T-cell (primary cell): ENCODE results near the gene YIPF4. TPM values are rescaled to one million over a fixed set of nuclear protein-coding genes. Genes with fewer than 3 reads are reported as not detected.

Source experiments
- ATAC-seq, 4 experiments: fragments of 200-7000 bp in 3 of 4; fragments of 150-1000 bp in 1 of 4; cut with Tn5 transposase; replicated peaks in 1 of 4; 1 replicate in 3 of 4; 2 replicates in 1 of 4; pipeline ENCODE4 v1.10.0; 2021; ENCODE audit warnings: moderate library complexity in 3 of 4, mild to moderate bottlenecking in 2 of 4, moderate number of reproducible peaks in 1 of 4
- CTCF ChIA-PET, 2 donors: fragments of 300-600 bp; sonication (Branson Sonifier 250); formaldehyde crosslinking; loops; one replicate each; lab custom pipeline; 2022; ENCODE audit warnings: antibody characterized with exemption in 2 of 2; lab: Charles Lee
- POLR2A ChIA-PET, 2 donors: fragments of 300-600 bp; sonication (Branson Sonifier 250); formaldehyde crosslinking; loops; one replicate each; lab custom pipeline; 2022; ENCODE audit warnings: antibody characterized with exemption in 2 of 2; lab: Charles Lee
- DNase-seq, 35 experiments: peaks; one replicate each; pipeline versions ENCODE4 v3.0.0 to v3.0.0-alpha.2; 2013 to 2023
- H3K27ac ChIP-seq: one replicate; pipeline ENCODE4 v1.5.1; 2013; ENCODE audit warnings: low read length
- H3K27me3 ChIP-seq, 2 experiments: replicated peaks in 1 of 2; 1 replicate in 1 of 2; 2 replicates in 1 of 2; pipeline versions ENCODE4 v1.6.1 to v1.7.0; 2013; ENCODE audit warnings: low read length in 1 of 2, mixed read lengths in 1 of 2; ENCODE audit not compliant: control insufficient read depth in 2 of 2, insufficient read depth in 2 of 2; ENCODE audit errors: extremely low read depth in 1 of 2
- H3K36me3 ChIP-seq, 2 donors: 1 replicate in 1 of 2; 2 replicates in 1 of 2; pipeline versions ENCODE4 v1.6.1 to v1.7.0; 2013; ENCODE audit warnings: low read length in 1 of 2; ENCODE audit not compliant: control insufficient read depth in 2 of 2, insufficient read depth in 1 of 2; ENCODE audit errors: extremely low read depth in 1 of 2
- H3K4me1 ChIP-seq, 2 experiments: 1 replicate in 1 of 2; 2 replicates in 1 of 2; pipeline versions ENCODE4 v1.6.1 to v1.7.0; 2013; ENCODE audit warnings: low read length in 2 of 2, mixed read lengths in 1 of 2; ENCODE audit not compliant: insufficient read depth in 2 of 2, control insufficient read depth in 1 of 2; ENCODE audit errors: extremely low read depth in 1 of 2
- H3K4me3 ChIP-seq, 2 donors: 1 replicate in 1 of 2; 2 replicates in 1 of 2; pipeline versions ENCODE4 v1.5.1 to v1.7.0; 2013; ENCODE audit warnings: mild to moderate bottlenecking in 2 of 2, low read length in 1 of 2, moderate library complexity in 1 of 2; ENCODE audit not compliant: control insufficient read depth in 1 of 2; ENCODE audit errors: extremely low read depth in 1 of 2
- H3K9me3 ChIP-seq: 2 replicates; pipeline ENCODE4 v1.7.0; 2013
- H3K27ac Mint-ChIP-seq, 2 donors: one replicate each; pipeline ENCODE4 v1.8.0; 2020 to 2021; ENCODE audit warnings: mild to moderate bottlenecking in 2 of 2, mixed read lengths in 2 of 2
- H3K27me3 Mint-ChIP-seq, 2 donors: one replicate each; pipeline ENCODE4 v1.8.0; 2021 to 2022; ENCODE audit warnings: mixed read lengths in 2 of 2
- H3K36me3 Mint-ChIP-seq: one replicate; pipeline ENCODE4 v1.8.0; 2021; ENCODE audit warnings: mixed read lengths
- H3K4me1 Mint-ChIP-seq, 3 donors: one replicate each; pipeline ENCODE4 v1.8.0; 2020 to 2022; ENCODE audit warnings: mixed read lengths in 3 of 3, mild to moderate bottlenecking in 1 of 3
- H3K4me3 Mint-ChIP-seq, 3 donors: one replicate each; pipeline ENCODE4 v1.8.0; 2020 to 2022; ENCODE audit warnings: mild to moderate bottlenecking in 3 of 3, mixed read lengths in 3 of 3, moderate library complexity in 3 of 3
- H3K9me3 Mint-ChIP-seq, 3 donors: one replicate each; pipeline ENCODE4 v1.8.0; 2020 to 2022; ENCODE audit warnings: mixed read lengths in 3 of 3
- WGBS: methylation state at CpG from one replicate; pipeline ENCODE4 v1.1.5; 2013; ENCODE audit warnings: missing lambda C conversion rate; ENCODE audit not compliant: insufficient coverage; 5-methylcytosine and 5-hydroxymethylcytosine counted together
- total RNA-seq, 35 experiments: library from RNA in 6 of 35; stranded (reverse) in 6 of 35; fragments of 120-200 nt in 1 of 35; gene quantifications; one replicate each; pipeline versions ENCODE4 v1.2.1 to v1.2.4 and lab custom pipeline; 2013 to 2026

Gene YIPF4
- total RNA-seq, 5 donors from 2014 or later (not counting 1 experiment from before 2014, with no cell fraction given): 17.1 to 47.5 (median 42.7) TPM

DNA sequence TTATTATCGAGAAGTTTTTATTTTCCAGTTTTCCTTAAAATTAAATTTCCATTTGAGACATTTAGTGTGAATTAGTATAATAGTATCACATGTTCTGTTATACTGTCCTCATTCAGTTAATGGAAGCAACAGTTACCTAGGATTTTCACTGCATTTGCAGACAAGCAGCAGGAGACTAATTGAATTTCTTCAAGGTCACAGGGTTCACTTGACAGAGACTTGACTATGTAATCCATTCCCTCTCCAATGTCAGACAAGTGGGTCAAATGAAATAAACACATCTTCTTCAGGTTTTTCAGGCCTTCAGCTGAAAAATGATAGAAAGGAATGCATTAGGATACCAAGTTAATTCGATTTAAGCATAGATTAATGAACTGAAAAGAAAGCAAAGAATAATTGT, 39.7 kb upstream of the YIPF4 start:
- Histone ChIP-seq H3K4me3 (no peak overlapping the region), H3K4me1 (no peaks in the 10 kb centered on the region), H3K27ac (no peak overlapping the region), H3K36me3 (peaks cover 0 to 5% of the 10 kb centered on the region in 2 donors), H3K27me3 (peaks cover 0 to 4% of the 10 kb centered on the region in 2 experiments), H3K9me3 (no peaks in the 10 kb centered on the region)
- DNase-seq: no peak
- no peak overlapping the region for H3K27ac Mint-ChIP-seq
- CTCF ChIA-PET: no interaction called here
- no CpG with 5 or more reads among the region's 2 CpGs for WGBS
- no peak overlapping the region for H3K4me3 Mint-ChIP-seq
- POLR2A ChIA-PET: no interaction called here
- no peaks in the 10 kb centered on the region for H3K27me3 Mint-ChIP-seq
- H3K9me3 Mint-ChIP-seq: no peaks in the 10 kb centered on the region
- peaks cover 26% of the 10 kb centered on the region for H3K36me3 Mint-ChIP-seq
- ATAC-seq: no peak
- no peaks in the 10 kb centered on the region for H3K4me1 Mint-ChIP-seq

DNA sequence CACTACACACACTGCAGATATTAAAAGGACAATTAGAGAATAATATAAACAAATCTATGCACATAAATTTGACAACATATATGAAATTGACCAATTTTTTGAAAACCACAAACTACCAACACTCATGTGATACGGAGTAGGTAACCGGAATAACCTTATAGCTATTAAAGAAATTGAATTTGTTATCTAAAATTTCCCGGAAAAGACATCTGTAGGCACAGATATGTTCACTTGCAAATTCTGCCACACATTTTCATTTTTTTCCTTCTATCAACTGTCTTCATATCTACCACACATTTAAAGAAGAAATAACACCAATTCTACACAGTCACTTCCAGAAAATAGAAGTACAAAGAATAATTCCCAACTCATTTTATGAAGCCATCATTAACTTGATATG, 35.4 kb upstream of the YIPF4 start:
- no peaks in the 10 kb centered on the region for H3K4me1 Mint-ChIP-seq
- H3K27ac Mint-ChIP-seq: no peak overlapping the region
- no peak overlapping the region for H3K27ac ChIP-seq
- no peaks in the 10 kb centered on the region for H3K9me3 ChIP-seq
- H3K4me1 ChIP-seq: no peaks in the 10 kb centered on the region
- POLR2A ChIA-PET: interaction anchor here in 1 of 2 donors (0.5 kb wide), 1 partner anchor 32 kb away, joined by 6 read pairs; no protein-coding TSS in a partner anchor
- H3K36me3 Mint-ChIP-seq: peaks cover 13% of the 10 kb centered on the region
- H3K4me3 Mint-ChIP-seq: no peak overlapping the region
- H3K27me3 Mint-ChIP-seq: no peaks in the 10 kb centered on the region
- no CpG with 5 or more reads among the region's 3 CpGs for WGBS
- no peaks in the 10 kb centered on the region for H3K9me3 Mint-ChIP-seq
- DNase-seq: no peak
- ATAC-seq: no peak
- peaks cover 0 to 4% of the 10 kb centered on the region in 2 experiments for H3K27me3 ChIP-seq
- H3K36me3 ChIP-seq: peaks cover 0 to 5% of the 10 kb centered on the region in 2 donors
- CTCF ChIA-PET: no interaction called here
- H3K4me3 ChIP-seq: no peak overlapping the region

DNA sequence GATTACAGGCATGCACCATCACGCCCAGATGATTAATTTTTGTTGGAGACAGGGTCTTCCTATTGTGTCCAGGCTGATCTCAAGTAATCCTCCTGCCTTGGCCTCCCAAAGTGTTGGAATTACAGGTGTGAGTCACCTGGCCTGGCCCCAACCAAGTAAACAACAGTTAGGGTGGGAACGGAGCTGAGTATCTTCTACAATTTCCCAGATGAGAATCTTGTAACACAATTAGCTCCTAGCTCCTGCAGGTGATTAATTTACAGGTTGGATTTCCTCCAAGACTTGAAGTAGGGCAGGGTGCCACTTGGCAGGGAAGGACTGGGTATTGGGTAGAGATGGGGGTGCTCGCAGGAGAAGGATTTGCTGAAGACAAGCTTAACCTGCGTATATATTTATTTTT, 30.8 kb upstream of the YIPF4 start:
- no peaks in the 10 kb centered on the region for H3K4me1 ChIP-seq
- no peak overlapping the region for H3K27ac Mint-ChIP-seq
- H3K4me3 ChIP-seq: no peak overlapping the region
- POLR2A ChIA-PET: no interaction called here
- no CpG with 5 or more reads among the region's 4 CpGs for WGBS
- DNase-seq (no peak), ATAC-seq (no peak)
- no peaks in the 10 kb centered on the region for H3K4me1 Mint-ChIP-seq
- H3K9me3 ChIP-seq: no peaks in the 10 kb centered on the region
- no peaks in the 10 kb centered on the region for H3K9me3 Mint-ChIP-seq
- H3K27me3 ChIP-seq: peaks cover 0 to 4% of the 10 kb centered on the region in 2 experiments
- CTCF ChIA-PET: no interaction called here
- no peaks in the 10 kb centered on the region for H3K36me3 ChIP-seq
- H3K4me3 Mint-ChIP-seq: no peak overlapping the region
- H3K27ac ChIP-seq: no peak overlapping the region
- no peaks in the 10 kb centered on the region for H3K36me3 Mint-ChIP-seq
- H3K27me3 Mint-ChIP-seq: no peaks in the 10 kb centered on the region

- Mint-ChIP-seq H3K36me3 (no peaks in the 10 kb centered on the region), H3K27me3 (no peaks in the 10 kb centered on the region), H3K27ac (no peak overlapping the region), H3K4me3 (no peak overlapping the region), H3K4me1 (no peaks in the 10 kb centered on the region), H3K9me3 (no peaks in the 10 kb centered on the region)
- no peak overlapping the region for H3K27ac ChIP-seq
- WGBS: no CpG with 5 or more reads among the region's 3 CpGs
- ChIA-PET CTCF (no interaction called here), POLR2A (no interaction called here)
- no peak for ATAC-seq
- H3K36me3 ChIP-seq: no peaks in the 10 kb centered on the region
- H3K4me3 ChIP-seq: no peak overlapping the region
- no peaks in the 10 kb centered on the region for H3K9me3 ChIP-seq
- no peaks in the 10 kb centered on the region for H3K27me3 ChIP-seq
- H3K4me1 ChIP-seq: no peaks in the 10 kb centered on the region
- no peak for DNase-seq
These were observed 29.4 kb upstream of the YIPF4 start for GRCh38 chr2:32248299-32248698.

- no peaks in the 10 kb centered on the region for H3K9me3 Mint-ChIP-seq
- Histone ChIP-seq H3K27me3 (no peaks in the 10 kb centered on the region), H3K4me1 (no peaks in the 10 kb centered on the region), H3K4me3 (no peak overlapping the region), H3K36me3 (no peaks in the 10 kb centered on the region), H3K9me3 (no peaks in the 10 kb centered on the region), H3K27ac (no peak overlapping the region)
- H3K4me3 Mint-ChIP-seq: no peak overlapping the region
- no peak for ATAC-seq
- ChIA-PET POLR2A (no interaction called here), CTCF (interaction anchor here in 1 of 2 donors (0.6 kb wide), 1 partner anchor 38 kb away, joined by 5 read pairs; no protein-coding TSS in a partner anchor)
- 94% methylated on average over 2 of the region's 2 CpGs for WGBS
- no peaks in the 10 kb centered on the region for H3K4me1 Mint-ChIP-seq
- no peaks in the 10 kb centered on the region for H3K27me3 Mint-ChIP-seq
- no peaks in the 10 kb centered on the region for H3K36me3 Mint-ChIP-seq
- DNase-seq: no peak
- no peak overlapping the region for H3K27ac Mint-ChIP-seq
These were observed 27.9 kb upstream of the YIPF4 start for GRCh38 chr2:32249731-32250236.

DNA sequence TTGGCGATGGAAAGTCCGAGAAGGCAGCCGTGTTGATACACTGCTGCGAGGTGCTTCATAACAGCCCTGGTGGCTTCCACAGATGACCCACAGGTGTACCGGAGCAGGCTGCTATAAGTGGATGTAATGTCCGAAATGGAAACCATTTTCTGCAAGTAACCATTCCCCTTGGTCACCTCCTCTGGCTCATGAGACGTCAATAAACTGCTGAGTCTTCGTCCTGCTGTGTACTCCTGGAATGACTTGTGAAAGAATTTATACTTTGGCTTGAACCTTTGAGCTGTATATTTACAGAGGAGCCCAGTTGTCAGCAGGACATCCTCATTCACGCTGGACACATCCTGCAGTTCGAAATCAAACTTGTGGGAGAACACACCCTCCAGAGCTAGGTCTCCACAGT, 27.4 kb upstream of the YIPF4 start:
- Mint-ChIP-seq H3K4me1 (no peaks in the 10 kb centered on the region), H3K4me3 (no peak overlapping the region), H3K36me3 (no peaks in the 10 kb centered on the region), H3K27me3 (no peaks in the 10 kb centered on the region), H3K27ac (no peak overlapping the region), H3K9me3 (no peaks in the 10 kb centered on the region)
- Histone ChIP-seq H3K36me3 (no peaks in the 10 kb centered on the region), H3K4me1 (no peaks in the 10 kb centered on the region), H3K27ac (no peak overlapping the region), H3K4me3 (no peak overlapping the region), H3K9me3 (no peaks in the 10 kb centered on the region), H3K27me3 (no peaks in the 10 kb centered on the region)
- ChIA-PET CTCF (interaction anchor here in 1 of 2 donors (0.6 kb wide), 1 partner anchor 30 kb away, joined by 3 read pairs; no protein-coding TSS in a partner anchor), POLR2A (no interaction called here)
- WGBS: 88% methylated on average over 4 of the region's 10 CpGs
- ATAC-seq: no peak
- DNase-seq: no peak
